Activated T-cell treated with anti-CD3 and anti-CD28 coated beads for 24 hours (primary cell): ENCODE measurements around the gene PLOD1.
"Not testable (repeated sequence)": the region's sequence is repeated elsewhere in the genome, so short reads cannot be mapped to it uniquely, and the experiment has no call there.

Source experiments
- DNase-seq: peaks from one replicate; pipeline ENCODE4 v3.0.0-alpha.2; 2020; ENCODE audit warnings: low read depth

PLOD1 gene

DNA sequence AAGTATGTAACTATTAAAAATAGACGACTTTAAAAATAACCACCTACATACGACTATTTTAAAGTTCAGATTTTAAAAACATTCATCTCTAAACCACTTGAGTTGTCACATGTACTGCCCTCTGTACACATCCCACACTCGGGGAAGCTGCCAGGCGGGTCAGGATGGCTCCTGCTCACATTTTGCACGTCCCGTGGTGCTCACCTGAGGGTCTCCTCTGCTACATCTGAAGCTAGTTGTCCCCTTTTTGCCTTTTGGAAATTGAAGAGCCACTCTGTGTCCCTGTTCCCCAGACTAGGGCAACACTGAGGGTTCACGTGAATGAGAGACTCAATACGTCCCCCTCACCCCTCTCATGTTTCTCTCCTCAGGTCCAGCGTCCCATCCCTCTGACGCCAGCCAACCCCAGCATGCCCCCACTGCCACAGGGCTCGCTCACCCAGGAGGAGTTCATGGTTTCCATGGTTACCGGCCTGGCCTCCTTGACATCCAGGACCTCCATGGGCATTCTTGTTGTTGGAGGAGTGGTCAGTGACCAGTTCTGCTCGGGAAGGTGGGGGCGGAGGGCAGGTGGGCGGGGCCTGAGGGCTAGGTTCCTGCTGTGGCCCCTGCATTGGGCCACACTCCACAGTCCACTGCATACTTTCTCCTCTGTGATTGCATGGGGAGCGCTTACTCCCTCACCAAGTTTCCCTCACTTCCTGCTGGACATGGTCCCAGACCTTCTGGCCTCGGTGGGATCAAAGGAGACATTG, 71.8 kb downstream of the PLOD1 start:
- DNase-seq: no peak

DNA sequence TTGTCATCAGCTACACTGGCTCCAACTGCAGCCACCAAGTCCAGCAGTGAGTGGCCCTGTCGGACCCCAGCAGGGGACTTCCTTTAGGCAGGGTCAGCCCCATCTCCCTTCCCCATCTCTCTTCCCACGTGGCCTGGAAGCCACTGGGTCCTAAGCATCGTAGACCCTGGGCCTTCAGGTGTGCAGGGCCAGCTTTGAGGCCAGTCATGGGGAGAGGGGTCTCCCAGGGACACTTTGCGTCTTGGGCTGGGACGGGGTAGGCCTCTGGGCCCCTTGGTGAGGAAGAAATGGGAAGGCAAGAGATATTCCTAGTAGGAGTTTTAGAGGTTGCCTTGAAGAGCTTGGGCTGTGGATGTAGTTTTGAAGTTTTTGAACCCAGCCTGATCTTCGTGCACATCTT, 72.7 kb downstream of the PLOD1 start:
- no peak for DNase-seq

DNA sequence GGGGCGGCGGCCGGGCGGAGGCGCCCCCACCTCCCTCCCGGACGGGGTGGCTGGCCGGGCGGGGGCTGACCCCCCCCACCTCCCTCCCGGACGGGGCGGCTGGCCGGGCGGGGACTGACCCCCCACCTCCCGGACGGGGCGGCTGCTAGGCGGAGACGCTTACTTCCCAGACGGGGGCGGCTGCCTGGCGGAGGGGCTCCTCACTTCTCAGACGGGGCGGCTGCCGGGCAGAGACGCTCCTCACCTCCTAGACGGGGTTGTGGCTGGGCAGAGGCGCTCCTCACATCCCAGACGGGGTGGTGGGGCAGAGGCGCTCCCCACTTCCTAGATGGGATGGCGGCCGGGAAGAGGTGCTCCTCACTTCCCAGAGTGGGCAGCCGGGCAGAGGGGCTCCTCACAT, 73.8 kb downstream of the PLOD1 start:
- DNase-seq: not testable (repeated sequence)

DNA sequence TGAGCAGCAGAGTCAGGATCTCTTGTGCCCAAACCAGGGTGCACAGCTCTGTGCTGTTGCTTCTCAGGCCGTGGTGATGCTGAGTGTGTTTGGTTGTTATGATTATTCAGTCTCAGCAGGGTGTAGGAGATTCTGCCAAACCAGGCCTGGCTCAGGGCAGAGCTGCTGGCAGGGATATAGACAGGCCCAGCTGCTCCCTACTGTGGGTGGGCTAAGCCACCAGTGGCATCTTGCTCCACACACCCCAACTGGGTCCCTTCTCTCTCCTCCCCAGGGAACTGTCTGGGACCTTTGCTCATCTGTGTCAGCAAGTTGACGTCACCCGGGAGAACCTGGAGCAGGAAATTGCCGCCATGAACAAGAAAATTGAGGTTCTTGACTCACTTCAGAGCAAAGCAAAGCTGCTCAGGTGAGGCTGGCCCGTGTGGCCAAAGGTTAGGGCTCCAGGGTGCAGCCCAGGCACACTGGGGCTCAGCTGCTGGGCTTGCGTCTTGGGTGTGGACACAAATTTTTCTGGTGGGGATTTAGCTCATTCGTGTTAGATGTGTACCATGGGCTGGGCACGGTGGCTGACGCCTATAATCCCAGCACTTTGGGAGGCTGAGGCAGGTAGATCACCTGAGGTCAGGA, 74.9 kb downstream of the PLOD1 start:
- DNase-seq: no peak

DNA sequence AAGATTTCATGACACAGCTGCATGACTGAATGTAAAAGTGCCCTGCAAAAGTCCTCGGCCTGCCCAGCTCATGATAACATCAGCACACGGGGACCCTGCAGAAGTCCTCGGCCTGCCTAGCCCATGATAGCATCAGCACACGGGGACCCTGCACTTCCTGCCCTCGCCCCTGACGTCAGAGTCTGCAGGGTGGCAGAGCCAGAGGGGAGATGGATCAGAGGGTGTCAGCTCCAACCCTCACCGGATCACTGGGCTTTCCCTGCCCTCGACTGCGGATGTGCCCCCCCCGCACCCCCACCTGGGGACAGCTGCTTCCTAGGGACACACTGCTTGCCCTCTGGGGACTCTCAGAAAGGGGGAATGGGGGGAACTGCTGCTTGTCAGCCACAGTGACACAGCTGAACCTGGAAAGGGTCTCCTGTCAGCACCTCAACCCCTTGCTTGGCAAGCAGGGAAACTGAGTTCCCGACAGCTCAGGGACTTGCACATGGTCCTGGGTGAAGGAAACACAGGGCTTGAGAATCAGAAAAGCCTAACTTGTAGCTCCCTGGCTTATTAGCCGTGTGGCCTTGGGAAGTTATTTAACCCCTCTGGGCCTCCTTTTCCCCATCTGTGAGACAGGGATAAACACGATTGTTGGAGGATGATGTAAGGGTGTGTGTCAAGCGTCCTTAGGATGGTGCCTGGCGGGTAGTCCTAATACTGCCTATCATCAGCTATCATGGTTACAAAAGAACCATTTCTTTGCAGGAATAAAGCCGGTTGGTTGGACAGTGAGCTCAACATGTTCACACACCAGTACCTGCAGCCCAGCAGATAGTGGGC, 76.4 kb downstream of the PLOD1 start:
- DNase-seq: no peak

DNA sequence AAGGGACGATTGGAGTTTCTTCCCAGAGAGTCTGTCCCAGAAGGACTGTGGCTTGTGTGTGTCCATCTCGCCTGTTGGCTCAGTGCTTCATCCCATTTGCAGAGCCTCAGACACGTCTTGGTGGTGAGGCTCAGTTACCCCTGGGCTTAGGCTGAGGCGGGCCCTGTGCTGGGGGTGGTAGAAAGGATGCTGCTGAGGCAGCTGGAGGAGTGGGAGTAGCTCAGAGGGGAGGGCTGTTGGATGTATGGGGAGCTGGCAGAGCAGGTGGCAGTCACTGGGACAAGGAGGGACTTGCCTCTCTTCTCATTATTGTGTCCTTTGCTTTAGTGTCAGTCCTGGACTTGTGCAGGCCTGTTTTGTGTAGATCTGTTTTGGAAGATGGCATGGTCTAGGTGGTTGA, 77.5 kb downstream of the PLOD1 start:
- no peak for DNase-seq

DNA sequence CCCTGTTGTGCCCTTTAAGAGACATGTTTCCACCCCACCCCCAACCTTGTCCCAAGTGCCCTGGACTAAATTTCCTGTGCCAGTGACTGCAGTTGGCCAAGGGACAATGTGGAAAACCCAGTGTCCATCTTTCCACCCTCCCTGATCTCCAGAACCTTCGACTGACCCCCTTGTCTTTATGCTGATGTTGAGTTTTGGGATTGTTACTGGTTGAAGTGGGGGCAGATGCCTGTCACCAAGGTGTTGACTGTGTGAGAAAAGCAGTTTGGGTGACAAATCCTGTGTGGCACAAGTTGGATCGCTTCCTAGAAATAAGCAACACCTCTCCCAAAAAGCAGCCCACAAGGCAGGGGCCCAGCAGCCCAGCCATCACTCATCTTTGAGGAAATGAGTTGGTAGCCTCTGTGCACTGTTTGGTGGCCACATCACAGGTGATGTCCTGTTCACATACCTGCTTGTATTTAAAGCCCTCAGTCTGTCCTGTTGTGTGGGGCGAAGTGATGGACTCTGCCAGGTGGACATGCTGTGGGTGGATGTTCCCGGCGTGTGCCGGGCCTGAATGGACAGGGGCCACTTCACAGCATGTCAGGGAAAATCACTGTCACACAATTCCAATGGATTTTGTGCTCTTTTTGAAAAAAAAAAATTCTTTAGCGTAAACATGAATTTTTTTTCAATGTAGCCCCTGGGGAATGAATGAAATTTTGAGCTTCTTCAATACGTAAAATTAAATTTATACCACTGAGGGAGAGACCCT, 78.2 kb downstream of the PLOD1 start:
- DNase-seq: no peak

DNA sequence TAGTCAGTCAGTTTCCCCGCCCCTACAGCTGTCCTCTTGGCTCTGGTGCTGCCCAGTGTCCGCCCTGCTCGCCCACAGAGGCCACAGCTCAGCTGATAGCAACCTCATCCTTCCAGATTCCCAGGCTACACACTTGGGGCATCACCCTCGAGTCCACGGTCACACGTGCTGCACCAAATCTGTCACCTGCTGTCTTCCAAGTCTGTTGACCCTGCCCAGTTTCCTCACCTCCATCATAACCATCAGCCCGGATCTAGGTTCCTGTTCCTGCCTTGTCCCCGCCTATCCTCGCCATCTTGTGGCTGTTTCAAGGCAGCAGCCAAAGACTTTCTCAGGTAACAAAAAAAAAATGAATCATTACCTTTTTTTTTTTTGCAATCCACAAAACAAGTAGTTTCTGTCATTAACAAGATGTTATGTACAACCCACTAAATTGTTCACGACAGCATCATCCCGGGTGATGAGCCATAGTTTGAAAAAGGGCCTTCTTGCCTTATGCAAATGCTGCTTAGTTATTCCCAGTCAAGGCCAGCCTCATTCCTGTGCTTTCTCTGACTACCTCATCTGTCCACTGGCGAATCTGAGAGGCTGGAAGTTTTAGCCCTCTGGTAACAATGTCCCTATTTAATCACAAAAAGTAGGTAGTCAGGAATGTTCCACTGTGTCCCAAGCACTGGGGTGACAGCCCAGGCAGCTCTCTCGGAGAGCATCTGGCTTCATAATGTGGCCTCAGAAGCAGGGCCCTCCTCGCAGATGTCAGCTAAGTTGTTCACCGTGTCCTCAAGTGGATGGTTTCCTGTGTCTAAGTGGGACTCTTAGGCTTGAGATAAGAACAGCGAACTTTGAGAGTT, 79.8 kb downstream of the PLOD1 start:
- DNase-seq: no peak

DNA sequence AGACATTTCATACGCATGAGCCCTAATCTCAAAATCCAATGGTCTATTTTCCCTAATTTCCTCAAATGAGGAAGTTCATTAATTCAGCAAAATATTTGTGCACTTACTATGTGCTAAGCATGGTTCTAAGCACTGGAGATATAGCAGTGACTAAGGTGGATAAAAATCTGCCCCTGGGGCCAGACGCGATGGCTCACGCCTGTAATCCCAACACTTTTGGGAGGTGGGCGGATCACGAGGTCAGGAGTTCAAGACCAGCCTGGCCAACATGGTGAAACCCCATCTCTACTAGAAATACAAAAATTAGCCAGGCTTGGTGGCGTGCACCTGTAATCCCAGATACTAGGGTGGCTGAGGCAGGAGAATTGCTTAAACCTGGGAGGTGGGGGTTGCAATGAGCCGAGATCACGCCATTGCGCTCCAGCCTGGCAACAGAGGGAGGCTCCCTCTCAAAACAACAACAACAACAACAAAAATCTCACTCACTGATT, 80.5 kb downstream of the PLOD1 start:
- DNase-seq: no peak

DNA sequence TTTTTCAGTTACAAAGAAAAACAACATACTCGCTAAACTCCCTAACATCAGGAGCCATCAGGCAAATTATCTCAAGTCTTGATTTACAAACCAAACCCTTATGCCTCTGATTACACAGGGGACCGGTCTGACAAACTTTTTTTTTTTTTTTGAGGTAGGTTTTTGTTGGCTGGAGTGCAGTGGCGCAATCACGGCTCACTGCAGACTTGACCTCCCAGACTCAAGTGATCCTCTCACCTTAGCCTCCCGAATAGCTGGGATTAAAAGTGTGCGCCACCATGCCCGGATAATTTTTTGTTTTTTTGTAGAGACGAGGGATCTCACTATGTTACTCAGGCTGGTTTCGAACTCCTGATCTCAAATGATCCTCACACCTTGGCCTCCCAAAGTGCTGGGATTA, 81.0 kb downstream of the PLOD1 start:
- DNase-seq: no peak

DNA sequence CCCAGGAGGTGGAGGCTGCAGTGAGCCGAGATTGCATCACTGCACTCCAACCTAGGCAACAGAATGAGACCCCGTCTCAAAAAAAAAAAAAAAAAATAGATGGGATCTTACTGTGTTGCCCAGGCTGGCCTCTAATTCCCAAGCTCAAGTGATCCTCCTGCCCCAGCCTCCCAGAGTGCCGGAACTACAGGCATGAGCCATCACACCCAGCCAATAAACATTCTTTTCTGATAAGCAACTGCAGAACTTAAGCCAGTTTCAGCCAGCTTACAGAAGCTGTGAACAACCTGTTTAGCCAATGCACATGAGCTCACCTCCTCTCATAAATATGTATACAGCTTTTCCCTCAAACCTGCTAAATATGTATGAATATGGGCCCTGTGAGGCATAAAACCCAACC, 81.7 kb downstream of the PLOD1 start:
- no peak for DNase-seq

DNA sequence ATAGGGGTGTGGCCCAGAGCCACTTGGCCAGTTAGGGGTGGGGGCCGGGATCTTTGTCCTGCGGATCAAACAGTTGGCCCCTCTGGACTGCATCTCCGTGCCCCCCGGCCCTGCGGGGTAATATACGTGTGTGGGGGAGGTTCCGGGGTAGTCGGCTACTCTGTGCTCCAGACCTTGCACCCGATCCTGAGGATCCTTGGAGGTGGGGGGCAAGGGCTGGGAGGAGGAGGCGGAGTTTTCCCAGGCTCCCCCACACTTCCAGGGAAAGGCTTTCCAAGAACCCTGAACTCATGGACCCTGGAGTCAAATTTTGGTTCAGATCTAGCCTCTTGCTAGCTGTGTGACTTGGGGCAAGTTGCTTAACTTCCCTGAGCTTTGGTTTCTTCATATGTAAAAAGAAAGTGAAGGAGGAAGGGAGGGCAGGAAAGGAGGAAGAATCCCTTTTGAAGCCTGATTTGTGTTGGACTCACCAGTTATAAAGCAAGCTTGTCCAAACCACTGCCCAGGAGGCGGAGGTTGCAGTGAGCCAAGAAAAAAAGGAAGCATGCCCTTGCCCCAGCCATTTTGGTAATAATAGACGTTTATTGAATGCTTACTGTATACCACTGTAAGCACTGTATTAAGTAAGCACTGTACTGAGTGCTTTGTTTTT, 85.5 kb downstream of the PLOD1 start:
- DNase-seq: no peak

DNA sequence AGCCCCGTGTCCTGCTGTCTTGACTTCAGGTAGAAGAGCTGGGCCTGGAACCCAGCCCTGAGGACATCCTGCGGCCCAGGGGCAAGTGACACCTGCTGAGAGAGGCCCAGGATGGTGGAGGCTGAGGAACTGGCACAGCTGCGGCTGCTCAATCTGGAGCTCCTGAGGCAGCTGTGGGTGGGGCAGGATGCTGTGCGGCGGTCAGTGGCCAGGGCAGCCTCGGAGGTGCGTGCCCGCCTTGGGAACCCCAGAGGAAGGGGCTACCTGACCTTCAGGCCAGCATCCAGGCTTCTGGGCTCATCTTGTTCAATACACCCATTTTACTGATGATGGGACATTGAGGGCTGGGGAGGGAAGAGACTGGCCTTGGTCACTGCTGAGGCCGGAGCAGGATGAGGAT, 87.1 kb downstream of the PLOD1 start:
- no peak for DNase-seq

DNA sequence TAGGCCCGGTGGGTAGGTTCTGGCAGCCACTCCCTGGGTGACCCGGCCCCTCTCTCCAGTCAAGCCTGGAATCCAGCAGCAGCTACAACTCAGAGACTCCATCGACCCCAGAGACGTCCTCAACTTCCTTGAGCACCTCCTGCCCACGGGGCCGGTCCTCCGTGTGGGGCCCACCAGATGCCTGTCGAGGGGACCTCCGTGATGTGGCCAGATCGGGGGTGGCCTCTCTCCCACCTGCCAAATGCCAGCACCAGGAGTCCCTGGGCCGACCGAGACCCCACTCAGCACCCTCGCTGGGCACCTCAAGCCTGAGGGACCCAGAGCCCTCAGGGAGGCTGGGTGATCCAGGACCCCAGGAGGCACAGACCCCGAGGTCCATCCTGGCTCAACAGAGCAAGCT, 87.5 kb downstream of the PLOD1 start:
- DNase-seq: no peak
